Hepatocyte (in vitro differentiated cells): ENCODE results near the gene GFOD1. TPM values are rescaled to one million over a fixed set of nuclear protein-coding genes. Genes with fewer than 3 reads are reported as not detected.

Experiments
- DNase-seq: peaks from one replicate; pipeline ENCODE4 v3.0.0-alpha.2; 2016; ENCODE audit warnings: low spot score
- H2AFZ ChIP-seq: fragments of 200-600 bp; sonication (generic); 2 replicates; pipeline ENCODE4 v1.6.0; 2016; ENCODE audit warnings: antibody characterized with exemption, mild to moderate bottlenecking
- H3K27ac ChIP-seq: fragments of 200-600 bp; sonication (generic); 2 replicates; pipeline ENCODE4 v1.5.1; 2016; ENCODE audit warnings: mild to moderate bottlenecking
- H3K27me3 ChIP-seq: fragments of 200-600 bp; sonication (generic); 2 replicates; pipeline ENCODE4 v1.6.1; 2016
- H3K36me3 ChIP-seq: fragments of 200-600 bp; sonication (generic); replicated peaks from 2 replicates; pipeline ENCODE4 v1.5.1; 2016; ENCODE audit warnings: low read depth; ENCODE audit not compliant: insufficient read depth
- H3K4me1 ChIP-seq: fragments of 200-600 bp; sonication (generic); 2 replicates; pipeline ENCODE4 v1.5.1; 2016; ENCODE audit warnings: mild to moderate bottlenecking, moderate library complexity; ENCODE audit not compliant: insufficient read depth
- H3K4me2 ChIP-seq: fragments of 200-600 bp; sonication (generic); 2 replicates; pipeline ENCODE4 v1.6.0; 2016
- H3K4me3 ChIP-seq: fragments of 200-600 bp; sonication (generic); 2 replicates; pipeline ENCODE4 v1.5.1; 2016; ENCODE audit warnings: mild to moderate bottlenecking
- H3K79me2 ChIP-seq: fragments of 200-600 bp; sonication (generic); 2 replicates; pipeline ENCODE4 v1.6.0; 2017; ENCODE audit warnings: mild to moderate bottlenecking
- H3K9me2 ChIP-seq: fragments of 200-600 bp; sonication (generic); replicated peaks from 2 replicates; pipeline ENCODE4 v1.6.0; 2017; ENCODE audit warnings: mild to moderate bottlenecking; ENCODE audit not compliant: insufficient read depth
- H3K9me3 ChIP-seq: fragments of 200-600 bp; sonication (generic); 2 replicates; pipeline ENCODE4 v1.5.1; 2016; ENCODE audit warnings: low read depth, mild to moderate bottlenecking
- H4K20me1 ChIP-seq: fragments of 200-600 bp; sonication (generic); 2 replicates; pipeline ENCODE4 v1.6.0; 2016; ENCODE audit warnings: mild to moderate bottlenecking; ENCODE audit not compliant: insufficient read depth, poor library complexity, severe bottlenecking
- EZH2 ChIP-seq: fragments of 200-600 bp; sonication (generic); IDR thresholded peaks from 2 replicates; pipeline ENCODE4 v1.6.1; 2016; ENCODE audit warnings: antibody characterized with exemption, mild to moderate bottlenecking, borderline replicate concordance
- EZH2phosphoT487 ChIP-seq: fragments of 200-600 bp; sonication (generic); IDR thresholded peaks from one replicate; pipeline ENCODE4 v1.6.1; 2018; ENCODE audit warnings: antibody characterized with exemption, mild to moderate bottlenecking, low read depth, moderate library complexity; ENCODE audit not compliant: unreplicated experiment, severe bottlenecking
- WGBS: methylation state at CpG from one replicate; pipeline ENCODE4 v1.1.6; 2016; ENCODE audit warnings: low lambda C conversion rate; ENCODE audit errors: missing lambda C conversion rate; 5-methylcytosine and 5-hydroxymethylcytosine counted together
- polyA plus RNA-seq: library from polyadenylated mRNA; unstranded; fragments of >200 nt; fragmentation: Nextera tagmentation; extraction: Ambion mirVana; gene quantifications from 2 replicates; pipeline ENCODE4 v1.2.1, GENCODE V29; 2016
- total RNA-seq: library from RNA; depleted of rRNA; stranded (reverse); fragments of >200 nt; gene quantifications from 2 replicates; pipeline ENCODE4 v1.2.3, GENCODE V29; 2014
- TF ChIP-seq, protein P1 (sequence below): fragments of 200-600 bp; sonication (generic); IDR thresholded peaks from 2 replicates; pipeline ENCODE4 v1.5.1; 2016; ENCODE audit warnings: antibody characterized with exemption, mild to moderate bottlenecking; ENCODE audit not compliant: poor library complexity

Gene GFOD1
- total and polyA plus RNA-seq, 2 experiments from 2014 or later, result 2.8 to 3.5 TPM

DNA sequence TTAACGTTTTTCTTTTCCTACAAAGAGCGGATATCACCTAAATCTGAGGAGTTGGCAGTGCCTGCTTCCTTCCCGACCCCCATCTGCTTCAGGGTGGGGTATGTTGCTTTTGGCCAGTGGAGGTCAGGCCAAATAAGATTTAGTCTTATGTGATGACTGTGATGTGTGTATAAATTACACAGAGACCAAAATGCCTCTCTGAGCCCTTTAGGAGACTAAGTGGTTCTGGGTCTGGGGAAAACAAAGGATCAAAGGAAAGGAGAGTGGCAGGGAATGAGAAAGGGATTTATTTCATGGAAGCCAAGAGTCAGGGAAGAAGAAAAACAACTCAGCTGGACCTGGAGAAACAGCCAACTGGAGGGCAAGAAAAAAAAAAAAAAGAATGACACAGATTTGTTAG, 120.0 kb downstream of the GFOD1 start:
- H3K79me2 ChIP-seq, result no peaks in the 10 kb centered on the region
- H3K4me1 ChIP-seq, result no peaks in the 10 kb centered on the region
- no peak overlapping the region for H2AFZ ChIP-seq
- no peak overlapping the region for H3K27ac ChIP-seq
- H3K9me2 ChIP-seq, result no peaks in the 10 kb centered on the region
- 38% methylated on average over 3 of the region's 3 CpGs for WGBS
- no peak for DNase-seq
- no peaks in the 10 kb centered on the region for H3K27me3 ChIP-seq
- no peak for TF ChIP-seq EZH2phosphoT487
- no peak for TF ChIP-seq EZH2
- TF ChIP-seq, protein P1, sequence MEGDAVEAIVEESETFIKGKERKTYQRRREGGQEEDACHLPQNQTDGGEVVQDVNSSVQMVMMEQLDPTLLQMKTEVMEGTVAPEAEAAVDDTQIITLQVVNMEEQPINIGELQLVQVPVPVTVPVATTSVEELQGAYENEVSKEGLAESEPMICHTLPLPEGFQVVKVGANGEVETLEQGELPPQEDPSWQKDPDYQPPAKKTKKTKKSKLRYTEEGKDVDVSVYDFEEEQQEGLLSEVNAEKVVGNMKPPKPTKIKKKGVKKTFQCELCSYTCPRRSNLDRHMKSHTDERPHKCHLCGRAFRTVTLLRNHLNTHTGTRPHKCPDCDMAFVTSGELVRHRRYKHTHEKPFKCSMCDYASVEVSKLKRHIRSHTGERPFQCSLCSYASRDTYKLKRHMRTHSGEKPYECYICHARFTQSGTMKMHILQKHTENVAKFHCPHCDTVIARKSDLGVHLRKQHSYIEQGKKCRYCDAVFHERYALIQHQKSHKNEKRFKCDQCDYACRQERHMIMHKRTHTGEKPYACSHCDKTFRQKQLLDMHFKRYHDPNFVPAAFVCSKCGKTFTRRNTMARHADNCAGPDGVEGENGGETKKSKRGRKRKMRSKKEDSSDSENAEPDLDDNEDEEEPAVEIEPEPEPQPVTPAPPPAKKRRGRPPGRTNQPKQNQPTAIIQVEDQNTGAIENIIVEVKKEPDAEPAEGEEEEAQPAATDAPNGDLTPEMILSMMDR, result no peak
- H3K9me3 ChIP-seq, result no peaks in the 10 kb centered on the region
- H3K36me3 ChIP-seq, result no peaks in the 10 kb centered on the region
- no peak overlapping the region for H3K4me3 ChIP-seq
- no peaks in the 10 kb centered on the region for H4K20me1 ChIP-seq
- no peak overlapping the region for H3K4me2 ChIP-seq

DNA sequence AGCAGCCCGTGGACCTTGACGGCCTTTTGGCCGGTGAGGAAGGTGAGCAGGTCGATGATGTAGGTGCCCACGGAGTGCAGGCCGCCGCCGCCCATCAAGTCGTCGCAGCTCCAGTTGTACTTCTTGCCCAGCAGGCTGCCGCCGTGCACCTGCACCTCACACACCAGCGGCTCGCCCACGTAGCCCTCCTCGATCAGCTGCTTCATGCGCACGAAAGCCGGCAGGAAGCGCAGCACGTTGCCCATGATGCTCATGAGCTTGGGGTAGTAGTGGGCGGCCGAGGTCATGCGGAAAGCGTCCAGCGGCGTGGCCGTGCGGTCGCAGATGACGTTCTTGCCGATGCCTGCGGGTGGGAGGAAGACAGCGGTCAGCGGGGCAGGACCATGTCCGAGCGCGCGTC, 122.1 kb downstream of the GFOD1 start:
- WGBS, result 98% methylated on average over 33 of the region's 39 CpGs

DNA sequence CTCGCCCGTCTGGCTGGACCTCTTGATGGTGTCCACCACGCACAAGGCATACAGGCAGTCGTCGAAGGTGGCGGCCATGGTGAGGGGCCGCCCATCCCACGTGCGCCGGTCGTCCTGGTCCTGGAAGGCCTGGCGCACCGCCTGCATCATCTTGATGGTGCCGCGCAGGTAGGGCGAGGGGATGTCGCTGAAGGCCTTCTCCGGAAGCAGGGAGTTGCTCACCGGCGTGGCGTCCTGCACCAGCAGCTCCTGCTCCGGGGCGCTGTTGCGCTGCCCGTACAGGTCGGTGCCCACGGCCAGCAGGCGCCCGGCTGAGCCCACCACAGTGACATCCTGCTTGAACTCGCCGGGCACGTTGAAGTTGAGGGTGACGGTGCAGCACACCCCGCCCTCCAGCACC, 122.6 kb downstream of the GFOD1 start:
- no peaks in the 10 kb centered on the region for H3K79me2 ChIP-seq
- H3K4me1 ChIP-seq, result no peaks in the 10 kb centered on the region
- no peaks in the 10 kb centered on the region for H3K27me3 ChIP-seq
- H3K9me2 ChIP-seq, result no peaks in the 10 kb centered on the region
- no peak overlapping the region for H2AFZ ChIP-seq
- H4K20me1 ChIP-seq, result no peaks in the 10 kb centered on the region
- H3K4me2 ChIP-seq, result no peak overlapping the region
- TF ChIP-seq EZH2 (no peak), EZH2phosphoT487 (no peak)
- TF ChIP-seq, protein P1, result no peak
- H3K27ac ChIP-seq, result no peak overlapping the region
- no peaks in the 10 kb centered on the region for H3K9me3 ChIP-seq
- no peak for DNase-seq
- H3K36me3 ChIP-seq, result no peaks in the 10 kb centered on the region
- WGBS, result 98% methylated on average over 31 of the region's 34 CpGs
- H3K4me3 ChIP-seq, result no peak overlapping the region

More for the DNA sequence above, 122.1 kb downstream of the GFOD1 start:
- DNase-seq, result no peak
- no peaks in the 10 kb centered on the region for H3K27me3 ChIP-seq
- no peaks in the 10 kb centered on the region for H3K79me2 ChIP-seq
- H3K36me3 ChIP-seq, result no peaks in the 10 kb centered on the region
- no peaks in the 10 kb centered on the region for H4K20me1 ChIP-seq
- H3K27ac ChIP-seq, result no peak overlapping the region
- H3K9me2 ChIP-seq, result no peaks in the 10 kb centered on the region
- no peak overlapping the region for H3K4me2 ChIP-seq
- H2AFZ ChIP-seq, result no peak overlapping the region
- H3K9me3 ChIP-seq, result no peaks in the 10 kb centered on the region
- no peaks in the 10 kb centered on the region for H3K4me1 ChIP-seq
- TF ChIP-seq EZH2phosphoT487, result no peak
- TF ChIP-seq, protein P1, result no peak
- TF ChIP-seq EZH2, result no peak
- no peak overlapping the region for H3K4me3 ChIP-seq

DNA sequence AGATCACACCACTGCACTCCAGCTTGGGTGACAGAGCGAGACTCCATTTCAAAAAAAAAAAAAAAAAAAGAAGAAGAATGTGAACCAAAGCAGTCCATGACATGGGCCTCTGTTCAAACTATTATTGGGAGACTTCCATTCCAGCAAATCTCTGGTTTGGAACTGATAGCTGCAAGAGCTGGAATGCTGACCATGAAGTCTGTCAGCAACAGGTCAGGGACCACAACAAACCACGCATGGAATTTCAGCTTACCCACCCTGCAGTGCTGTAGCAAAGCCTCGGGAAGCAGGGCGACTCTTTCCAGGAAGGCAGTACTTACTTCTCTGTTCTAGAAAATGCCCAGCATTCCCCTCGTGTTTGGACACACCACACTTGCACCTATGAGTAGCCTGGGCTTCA, 125.0 kb downstream of the GFOD1 start:
- Histone ChIP-seq H3K27ac (no peak overlapping the region), H3K27me3 (no peaks in the 10 kb centered on the region), H4K20me1 (no peaks in the 10 kb centered on the region), H3K36me3 (no peaks in the 10 kb centered on the region), H3K4me3 (no peak overlapping the region), H3K4me2 (no peak overlapping the region), H3K4me1 (no peaks in the 10 kb centered on the region), H2AFZ (no peak overlapping the region), H3K9me3 (no peaks in the 10 kb centered on the region), H3K79me2 (no peaks in the 10 kb centered on the region), H3K9me2 (no peaks in the 10 kb centered on the region)
- DNase-seq, result no peak
- 87% methylated on average over 4 of the region's 5 CpGs for WGBS
- TF ChIP-seq EZH2, result no peak
- TF ChIP-seq EZH2phosphoT487, result no peak
- TF ChIP-seq, protein P1, result no peak
